ENCODE results near the gene MTHFSD. TPM values are rescaled to one million over a fixed set of nuclear protein-coding genes. Genes with fewer than 3 reads are reported as not detected.

Gene MTHFSD
- total RNA-seq, 1 donor from 2014 or later: 31.8 TPM

- H3K4me1 Mint-ChIP-seq (ENCODE audit: low read depth): no peaks in the 10 kb centered on the region
- peaks cover 80% of the 10 kb centered on the region for H3K27me3 Mint-ChIP-seq (ENCODE audit: insufficient read depth)
- no peak for DNase-seq (ENCODE audit: low spot score)
- intact Hi-C loops (cut with micrococcal nuclease): loop anchor here (5.0 kb wide), 1 partner anchor 212 kb away; no protein-coding TSS in a partner anchor
- H3K4me3 Mint-ChIP-seq: no peak overlapping the region
- no peaks in the 10 kb centered on the region for H3K36me3 Mint-ChIP-seq (ENCODE audit: low read depth)
- H3K9me3 Mint-ChIP-seq: no peaks in the 10 kb centered on the region
- H3K27ac Mint-ChIP-seq: peak overlapping the region; percentile 48
Measured at GRCh38 chr16:86498671-86499439, 56.2 kb downstream of the MTHFSD start.

DNA sequence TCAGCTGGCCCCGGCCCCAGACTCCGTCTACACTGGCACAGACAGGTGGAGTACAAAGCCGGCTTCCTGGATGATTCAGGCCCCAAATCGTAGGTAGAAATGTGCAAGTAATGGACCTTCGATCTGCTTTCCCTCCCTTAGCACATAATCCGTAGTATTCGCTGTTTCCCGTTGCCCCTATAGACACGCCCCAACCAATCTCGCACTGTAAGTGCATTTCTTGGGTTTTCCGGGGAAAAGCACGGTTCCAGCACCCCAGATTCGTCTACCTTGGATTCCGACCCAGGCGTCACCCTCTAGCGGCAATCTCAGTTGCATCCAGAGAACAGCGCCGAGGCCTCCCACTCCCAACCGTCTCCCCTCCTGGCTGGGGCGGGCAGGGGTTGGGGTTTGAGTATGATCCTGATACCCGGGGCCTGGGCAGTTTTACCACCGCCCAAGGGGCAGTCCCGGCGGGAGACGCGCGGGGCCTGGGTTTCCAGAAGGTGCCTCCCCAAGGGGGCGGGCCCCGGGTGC, 56.8 kb downstream of the MTHFSD start:
- H3K4me3 Mint-ChIP-seq: no peak overlapping the region
- no peaks in the 10 kb centered on the region for H3K36me3 Mint-ChIP-seq (ENCODE audit: low read depth)
- no peak for DNase-seq (ENCODE audit: low spot score)
- no peaks in the 10 kb centered on the region for H3K4me1 Mint-ChIP-seq (ENCODE audit: low read depth)
- no peaks in the 10 kb centered on the region for H3K9me3 Mint-ChIP-seq
- intact Hi-C loops (cut with micrococcal nuclease): loop anchor here (5.0 kb wide), 1 partner anchor 211 kb away; no protein-coding TSS in a partner anchor
- H3K27me3 Mint-ChIP-seq (ENCODE audit: insufficient read depth): peaks cover 79% of the 10 kb centered on the region
- H3K27ac Mint-ChIP-seq: peak overlapping the region; percentile 82

- Mint-ChIP-seq H3K27ac (no peak overlapping the region), H3K36me3 (ENCODE audit: low read depth) (no peaks in the 10 kb centered on the region), H3K4me1 (ENCODE audit: low read depth) (no peaks in the 10 kb centered on the region), H3K4me3 (no peak overlapping the region), H3K27me3 (ENCODE audit: insufficient read depth) (peaks cover 76% of the 10 kb centered on the region), H3K9me3 (no peaks in the 10 kb centered on the region)
- intact Hi-C loops (cut with micrococcal nuclease): loop anchor here (5.0 kb wide), 1 partner anchor 210 kb away; no protein-coding TSS in a partner anchor
- DNase-seq (ENCODE audit: low spot score): no peak
Measured at GRCh38 chr16:86497551-86498021, 57.4 kb downstream of the MTHFSD start.

- Mint-ChIP-seq H3K4me1 (ENCODE audit: low read depth) (no peaks in the 10 kb centered on the region), H3K27me3 (ENCODE audit: insufficient read depth) (peaks cover 70% of the 10 kb centered on the region), H3K4me3 (no peak overlapping the region), H3K9me3 (no peaks in the 10 kb centered on the region), H3K36me3 (ENCODE audit: low read depth) (no peaks in the 10 kb centered on the region), H3K27ac (peak overlapping the region; percentile 74)
- intact Hi-C loops (cut with micrococcal nuclease): loop anchor here (5.0 kb wide), 1 partner anchor 210 kb away; no protein-coding TSS in a partner anchor
- no peak for DNase-seq (ENCODE audit: low spot score)
Measured at GRCh38 chr16:86496929-86497461, 58.0 kb downstream of the MTHFSD start.

- H3K27ac Mint-ChIP-seq: peak overlapping the region; percentile 74
- peaks cover 69% of the 10 kb centered on the region for H3K27me3 Mint-ChIP-seq (ENCODE audit: insufficient read depth)
- H3K9me3 Mint-ChIP-seq: no peaks in the 10 kb centered on the region
- H3K4me3 Mint-ChIP-seq: no peak overlapping the region
- no peak for DNase-seq (ENCODE audit: low spot score)
- intact Hi-C loops (cut with micrococcal nuclease): loop anchor here (5.0 kb wide), 1 partner anchor 209 kb away; no protein-coding TSS in a partner anchor
- no peaks in the 10 kb centered on the region for H3K36me3 Mint-ChIP-seq (ENCODE audit: low read depth)
- no peaks in the 10 kb centered on the region for H3K4me1 Mint-ChIP-seq (ENCODE audit: low read depth)
Measured at GRCh38 chr16:86496262-86496928, 58.6 kb downstream of the MTHFSD start.

DNA sequence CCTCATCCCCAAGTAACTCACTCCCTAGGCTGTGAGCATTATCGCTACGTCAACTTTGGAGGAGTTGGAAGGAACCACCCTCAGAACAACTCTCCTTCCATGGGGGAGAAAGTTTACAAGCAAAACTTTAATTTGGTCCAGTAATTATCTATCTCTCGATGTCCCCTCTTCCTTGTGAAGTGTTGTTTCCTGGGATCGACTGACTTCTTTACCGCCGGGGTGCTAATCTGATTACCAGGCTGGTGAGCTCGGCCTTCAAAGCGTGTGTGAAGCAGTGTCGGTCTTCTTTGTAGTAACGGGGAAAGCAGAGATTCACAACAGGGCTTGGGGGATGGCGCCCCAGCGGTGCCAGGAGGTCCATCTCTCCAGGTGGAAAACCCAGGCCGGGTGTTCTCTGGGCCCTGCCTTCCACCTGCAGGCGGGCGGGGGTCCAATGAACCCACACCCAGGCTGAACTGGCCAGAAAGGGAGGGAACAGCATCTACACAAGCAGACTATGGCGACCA, 59.2 kb downstream of the MTHFSD start:
- H3K27me3 Mint-ChIP-seq (ENCODE audit: insufficient read depth): peaks cover 69% of the 10 kb centered on the region
- no peak for DNase-seq (ENCODE audit: low spot score)
- H3K36me3 Mint-ChIP-seq (ENCODE audit: low read depth): no peaks in the 10 kb centered on the region
- H3K27ac Mint-ChIP-seq: peak overlapping the region; percentile 70
- H3K4me3 Mint-ChIP-seq: no peak overlapping the region
- H3K4me1 Mint-ChIP-seq (ENCODE audit: low read depth): no peaks in the 10 kb centered on the region
- intact Hi-C loops (cut with micrococcal nuclease): loop anchor here (2.0 to 5.0 kb wide), 2 partner anchors 19 to 209 kb away; no protein-coding TSS in a partner anchor
- no peaks in the 10 kb centered on the region for H3K9me3 Mint-ChIP-seq

DNA sequence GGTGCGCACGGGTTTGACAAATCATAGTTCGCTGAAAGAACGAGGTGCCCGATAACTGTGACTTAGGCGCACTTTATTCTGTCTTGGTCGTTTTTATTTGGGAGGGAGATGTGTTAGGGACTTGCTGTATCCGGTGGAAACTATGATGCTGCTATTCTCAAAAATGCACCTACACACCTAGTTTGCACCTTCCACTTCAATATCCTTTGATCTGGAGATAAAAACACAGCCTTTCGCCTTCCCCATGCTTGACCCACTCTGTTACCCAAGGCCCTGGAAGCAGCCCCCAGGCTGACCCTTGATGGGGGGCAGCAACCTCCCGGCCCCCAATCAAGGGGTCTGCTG, 59.7 kb downstream of the MTHFSD start:
- Mint-ChIP-seq H3K36me3 (ENCODE audit: low read depth) (no peaks in the 10 kb centered on the region), H3K27ac (no peak overlapping the region), H3K27me3 (ENCODE audit: insufficient read depth) (peaks cover 65% of the 10 kb centered on the region), H3K4me3 (no peak overlapping the region), H3K9me3 (no peaks in the 10 kb centered on the region), H3K4me1 (ENCODE audit: low read depth) (no peaks in the 10 kb centered on the region)
- intact Hi-C loops (cut with micrococcal nuclease): loop anchor here (2.0 to 5.0 kb wide), 2 partner anchors 19 to 208 kb away; no protein-coding TSS in a partner anchor
- DNase-seq (ENCODE audit: low spot score): no peak

- no peaks in the 10 kb centered on the region for H3K4me1 Mint-ChIP-seq (ENCODE audit: low read depth)
- H3K4me3 Mint-ChIP-seq: no peak overlapping the region
- intact Hi-C loops (cut with micrococcal nuclease): loop anchor here (2.0 to 5.0 kb wide), 2 partner anchors 20 to 207 kb away; no protein-coding TSS in a partner anchor
- DNase-seq (ENCODE audit: low spot score): no peak
- no peak overlapping the region for H3K27ac Mint-ChIP-seq
- H3K9me3 Mint-ChIP-seq: no peaks in the 10 kb centered on the region
- no peaks in the 10 kb centered on the region for H3K36me3 Mint-ChIP-seq (ENCODE audit: low read depth)
- H3K27me3 Mint-ChIP-seq (ENCODE audit: insufficient read depth): peaks cover 61% of the 10 kb centered on the region
Measured at GRCh38 chr16:86494565-86495356, 60.3 kb downstream of the MTHFSD start.

- H3K36me3 Mint-ChIP-seq (ENCODE audit: low read depth): no peaks in the 10 kb centered on the region
- no peak overlapping the region for H3K27ac Mint-ChIP-seq
- no peak for DNase-seq (ENCODE audit: low spot score)
- intact Hi-C loops (cut with micrococcal nuclease): loop anchor here (2.0 kb wide), 1 partner anchor 21 kb away; no protein-coding TSS in a partner anchor
- H3K27me3 Mint-ChIP-seq (ENCODE audit: insufficient read depth): peaks cover 54% of the 10 kb centered on the region
- no peaks in the 10 kb centered on the region for H3K4me1 Mint-ChIP-seq (ENCODE audit: low read depth)
- H3K9me3 Mint-ChIP-seq: no peaks in the 10 kb centered on the region
- no peak overlapping the region for H3K4me3 Mint-ChIP-seq
Measured at GRCh38 chr16:86494039-86494564, 60.9 kb downstream of the MTHFSD start.

GRCh38 chr16:86492961-86493629, 61.9 kb downstream of the MTHFSD start:
- Mint-ChIP-seq H3K27me3 (ENCODE audit: insufficient read depth) (peaks cover 49% of the 10 kb centered on the region), H3K4me3 (no peak overlapping the region), H3K4me1 (ENCODE audit: low read depth) (no peaks in the 10 kb centered on the region), H3K27ac (no peak overlapping the region), H3K36me3 (ENCODE audit: low read depth) (no peaks in the 10 kb centered on the region), H3K9me3 (no peaks in the 10 kb centered on the region)
- no peak for DNase-seq (ENCODE audit: low spot score)
- intact Hi-C loops (cut with micrococcal nuclease): no loop called here

- intact Hi-C loops (cut with micrococcal nuclease): no loop called here
Measured at GRCh38 chr16:86492267-86492960, 62.6 kb downstream of the MTHFSD start.

More at GRCh38 chr16:86492267-86492960, 62.6 kb downstream of the MTHFSD start:
- Mint-ChIP-seq H3K9me3 (no peaks in the 10 kb centered on the region), H3K4me1 (ENCODE audit: low read depth) (no peaks in the 10 kb centered on the region), H3K36me3 (ENCODE audit: low read depth) (no peaks in the 10 kb centered on the region), H3K27ac (no peak overlapping the region), H3K27me3 (ENCODE audit: insufficient read depth) (peaks cover 45% of the 10 kb centered on the region), H3K4me3 (no peak overlapping the region)
- no peak for DNase-seq (ENCODE audit: low spot score)
